ENCODE data around the gene NUP107.

DNA sequence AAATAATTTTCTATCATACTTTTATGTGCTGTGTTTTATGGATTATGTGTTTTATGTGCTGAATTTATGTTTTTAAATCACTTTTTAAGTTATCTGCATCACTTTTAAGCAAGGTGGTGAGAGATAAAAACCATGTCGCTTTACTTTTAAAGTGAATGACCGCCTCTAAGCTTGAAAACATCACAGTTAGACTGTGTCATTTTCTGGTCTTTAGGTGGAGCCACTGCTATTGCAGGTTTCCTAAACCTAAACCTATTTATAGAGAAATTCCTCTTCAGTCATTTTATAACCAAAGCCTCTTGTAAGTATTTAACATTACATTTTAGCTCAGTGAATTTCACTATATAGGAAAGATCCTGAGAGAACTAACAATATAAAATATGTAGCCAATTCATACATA lies 100.2 kb downstream of the NUP107 start:
- TF ChIP-seq, protein P1, sequence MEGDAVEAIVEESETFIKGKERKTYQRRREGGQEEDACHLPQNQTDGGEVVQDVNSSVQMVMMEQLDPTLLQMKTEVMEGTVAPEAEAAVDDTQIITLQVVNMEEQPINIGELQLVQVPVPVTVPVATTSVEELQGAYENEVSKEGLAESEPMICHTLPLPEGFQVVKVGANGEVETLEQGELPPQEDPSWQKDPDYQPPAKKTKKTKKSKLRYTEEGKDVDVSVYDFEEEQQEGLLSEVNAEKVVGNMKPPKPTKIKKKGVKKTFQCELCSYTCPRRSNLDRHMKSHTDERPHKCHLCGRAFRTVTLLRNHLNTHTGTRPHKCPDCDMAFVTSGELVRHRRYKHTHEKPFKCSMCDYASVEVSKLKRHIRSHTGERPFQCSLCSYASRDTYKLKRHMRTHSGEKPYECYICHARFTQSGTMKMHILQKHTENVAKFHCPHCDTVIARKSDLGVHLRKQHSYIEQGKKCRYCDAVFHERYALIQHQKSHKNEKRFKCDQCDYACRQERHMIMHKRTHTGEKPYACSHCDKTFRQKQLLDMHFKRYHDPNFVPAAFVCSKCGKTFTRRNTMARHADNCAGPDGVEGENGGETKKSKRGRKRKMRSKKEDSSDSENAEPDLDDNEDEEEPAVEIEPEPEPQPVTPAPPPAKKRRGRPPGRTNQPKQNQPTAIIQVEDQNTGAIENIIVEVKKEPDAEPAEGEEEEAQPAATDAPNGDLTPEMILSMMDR (IDR thresholded peaks at IDR 0.05), result no peak
- TF ChIP-seq POLR2A (IDR thresholded peaks at IDR 0.05), result no peak
